Hepatocyte (in vitro differentiated cells): Measurements from ENCODE around the gene CST2.

Experiments used
- CTCF ChIP-seq: fragments of 200-600 bp; sonication (generic); IDR thresholded peaks from 2 replicates; pipeline ENCODE4 v1.5.1; 2016; ENCODE audit warnings: antibody characterized with exemption, mild to moderate bottlenecking; ENCODE audit not compliant: poor library complexity
- EZH2 ChIP-seq: fragments of 200-600 bp; sonication (generic); IDR thresholded peaks from 2 replicates; pipeline ENCODE4 v1.6.1; 2016; ENCODE audit warnings: antibody characterized with exemption, mild to moderate bottlenecking, borderline replicate concordance

DNA sequence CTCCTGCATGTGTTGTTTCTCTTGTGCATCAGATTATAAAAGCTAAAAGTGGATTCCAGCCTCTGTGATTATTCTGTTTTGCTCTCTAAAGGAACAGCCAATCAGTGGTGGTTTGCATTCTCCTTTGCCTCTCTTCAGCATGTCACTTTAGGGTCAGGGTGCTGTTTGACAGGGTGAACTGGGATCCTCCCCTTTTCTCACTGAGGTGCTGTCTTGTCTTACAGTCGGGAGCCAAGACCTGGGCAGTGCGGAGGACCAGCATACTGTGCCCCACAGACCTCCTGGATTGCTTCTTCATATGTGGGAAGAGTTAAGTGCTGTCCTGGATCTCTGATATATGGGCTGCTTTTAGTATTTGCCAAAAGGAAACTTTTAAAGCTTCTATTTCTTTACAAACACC, 15.2 kb upstream of the CST2 start:
- TF ChIP-seq CTCF (no peak), EZH2 (no peak)
